CD14-positive monocyte (primary cell): ENCODE results near the gene TNFAIP8. TPM values are rescaled to one million over a fixed set of nuclear protein-coding genes. Genes with fewer than 3 reads are reported as not detected.
A peak's percentile ranks its signal among the peaks of the same experiment; 100 is the strongest.

Source experiments
- DNase-seq, 3 donors: peaks; one replicate each; pipeline ENCODE4 v3.0.0-alpha.2; 2011 to 2022
- H2AFZ ChIP-seq: 2 replicates; pipeline ENCODE4 v1.6.0; 2012; ENCODE audit warnings: mild to moderate bottlenecking, low read depth, low read length, inconsistent platforms; ENCODE audit not compliant: insufficient read depth, poor library complexity, severe bottlenecking
- H3K27ac ChIP-seq, 2 donors: 1 replicate in 1 of 2; 2 replicates in 1 of 2; pipeline ENCODE4 v1.5.1; 2012 to 2013; ENCODE audit warnings: low read length in 2 of 2, control low read depth in 1 of 2, inconsistent platforms in 1 of 2, low read depth in 1 of 2, mild to moderate bottlenecking in 1 of 2
- H3K27me3 ChIP-seq, 2 donors: one replicate each; pipeline versions ENCODE4 v1.6.0 to v1.6.1; 2011 to 2013; ENCODE audit warnings: low read length in 2 of 2; ENCODE audit not compliant: control insufficient read depth in 2 of 2, insufficient read depth in 2 of 2
- H3K36me3 ChIP-seq, 2 donors: replicated peaks in 1 of 2; 1 replicate in 1 of 2; 2 replicates in 1 of 2; pipeline versions ENCODE4 v1.5.1 to v1.6.1; 2012 to 2013; ENCODE audit warnings: low read length in 2 of 2, control low read depth in 1 of 2, inconsistent platforms in 1 of 2, mild to moderate bottlenecking in 1 of 2; ENCODE audit not compliant: insufficient read depth in 2 of 2, control insufficient read depth in 1 of 2
- H3K4me1 ChIP-seq, 2 donors: 1 replicate in 1 of 2; 2 replicates in 1 of 2; pipeline versions ENCODE4 v1.5.1 to v1.6.1; 2012 to 2013; ENCODE audit warnings: low read length in 2 of 2, control low read depth in 1 of 2, inconsistent platforms in 1 of 2, mild to moderate bottlenecking in 1 of 2, moderate library complexity in 1 of 2; ENCODE audit not compliant: insufficient read depth in 2 of 2, control insufficient read depth in 1 of 2
- H3K4me2 ChIP-seq: replicated peaks from 2 replicates; pipeline ENCODE3; 2012; ENCODE audit warnings: low read length, moderate library complexity, mild to moderate bottlenecking; ENCODE audit not compliant: poor library complexity, severe bottlenecking; ENCODE audit errors: extremely low read depth
- H3K4me3 ChIP-seq, 3 experiments: fragments of 200-600 bp in 1 of 3; sonication (generic) in 1 of 3; replicated peaks in 1 of 3; 1 replicate in 2 of 3; 2 replicates in 1 of 3; pipeline ENCODE4 v1.5.1; 2011 to 2013; ENCODE audit warnings: low read length in 3 of 3, mild to moderate bottlenecking in 3 of 3, control low read depth in 2 of 3, low read depth in 2 of 3, inconsistent platforms in 1 of 3, moderate library complexity in 1 of 3
- H3K79me2 ChIP-seq: 2 replicates; pipeline ENCODE4 v1.6.0; 2012; ENCODE audit warnings: mild to moderate bottlenecking, control low read depth, inconsistent platforms, low read length, moderate library complexity; ENCODE audit not compliant: insufficient read depth
- H3K9ac ChIP-seq: 2 replicates; pipeline ENCODE4 v1.6.0; 2017; ENCODE audit warnings: low read length, mild to moderate bottlenecking; ENCODE audit not compliant: insufficient read depth, poor library complexity, severe bottlenecking
- H3K9me3 ChIP-seq, 2 donors: replicated peaks in 1 of 2; 1 replicate in 1 of 2; 2 replicates in 1 of 2; pipeline versions ENCODE4 v1.5.1 to v1.6.1; 2012 to 2013; ENCODE audit warnings: low read length in 2 of 2, control low read depth in 1 of 2; ENCODE audit not compliant: control insufficient read depth in 1 of 2, insufficient read depth in 1 of 2
- H4K20me1 ChIP-seq: 2 replicates; pipeline ENCODE4 v1.6.0; 2012; ENCODE audit warnings: mild to moderate bottlenecking, low read length, control low read depth, moderate library complexity; ENCODE audit not compliant: insufficient read depth
- H3K27ac Mint-ChIP-seq, 7 donors: one replicate each; pipeline ENCODE4 v1.8.0; 2020; ENCODE audit warnings: mild to moderate bottlenecking in 7 of 7, mixed read lengths in 7 of 7, moderate library complexity in 6 of 7, inconsistent platforms in 2 of 7
- H3K27me3 Mint-ChIP-seq, 3 donors: one replicate each; pipeline ENCODE4 v1.8.0; 2021 to 2022; ENCODE audit warnings: low read depth in 3 of 3, mild to moderate bottlenecking in 3 of 3, mixed read lengths in 3 of 3, moderate library complexity in 3 of 3, inconsistent platforms in 1 of 3
- H3K36me3 Mint-ChIP-seq, 2 donors: one replicate each; pipeline ENCODE4 v1.8.0; 2020; ENCODE audit warnings: mixed read lengths in 2 of 2, inconsistent platforms in 1 of 2, mild to moderate bottlenecking in 1 of 2
- H3K4me1 Mint-ChIP-seq: one replicate; pipeline ENCODE4 v1.8.0; 2020; ENCODE audit warnings: mild to moderate bottlenecking, mixed read lengths
- H3K4me3 Mint-ChIP-seq, 2 donors: one replicate each; pipeline ENCODE4 v1.8.0; 2020; ENCODE audit warnings: mild to moderate bottlenecking in 2 of 2, mixed read lengths in 2 of 2, moderate library complexity in 1 of 2
- H3K9me3 Mint-ChIP-seq, 7 donors: one replicate each; pipeline ENCODE4 v1.8.0; 2020 to 2022; ENCODE audit warnings: mixed read lengths in 7 of 7, mild to moderate bottlenecking in 6 of 7, moderate library complexity in 6 of 7, inconsistent platforms in 2 of 7
- WGBS: methylation state at CpG from one replicate; pipeline ENCODE4 v1.1.5; 2013; ENCODE audit warnings: missing lambda C conversion rate; ENCODE audit not compliant: insufficient coverage; 5-methylcytosine and 5-hydroxymethylcytosine counted together
- intact Hi-C, 2 donors: fragments of 100-400 bp; cut with micrococcal nuclease; formaldehyde crosslinking; loops; one replicate each; pipeline versions ENCODE4 v1.15.0 to v1.15.1; 2023
- polyA plus RNA-seq, 3 donors: library from polyadenylated mRNA; depleted of rRNA in 1 of 3; unstranded in 2 of 3; stranded (reverse) in 1 of 3; fragments of 300-500 nt in 2 of 3; fragments of >200 nt in 1 of 3; fragmentation: Illumina TruSeq in 2 of 3; gene quantifications; 1 replicate in 2 of 3; 2 replicates in 1 of 3; pipeline ENCODE4 v1.2.3, GENCODE V29; 2012 to 2021
- TF ChIP-seq, protein P1 (sequence below): fragments of 200-600 bp; IDR thresholded peaks from one replicate; pipeline ENCODE4 v1.8.0; 2022; ENCODE audit warnings: antibody characterized with exemption, mild to moderate bottlenecking

TNFAIP8 gene
- polyA plus RNA-seq, 3 donors, result 20.6 to 55.5 (median 47.0) TPM

DNA sequence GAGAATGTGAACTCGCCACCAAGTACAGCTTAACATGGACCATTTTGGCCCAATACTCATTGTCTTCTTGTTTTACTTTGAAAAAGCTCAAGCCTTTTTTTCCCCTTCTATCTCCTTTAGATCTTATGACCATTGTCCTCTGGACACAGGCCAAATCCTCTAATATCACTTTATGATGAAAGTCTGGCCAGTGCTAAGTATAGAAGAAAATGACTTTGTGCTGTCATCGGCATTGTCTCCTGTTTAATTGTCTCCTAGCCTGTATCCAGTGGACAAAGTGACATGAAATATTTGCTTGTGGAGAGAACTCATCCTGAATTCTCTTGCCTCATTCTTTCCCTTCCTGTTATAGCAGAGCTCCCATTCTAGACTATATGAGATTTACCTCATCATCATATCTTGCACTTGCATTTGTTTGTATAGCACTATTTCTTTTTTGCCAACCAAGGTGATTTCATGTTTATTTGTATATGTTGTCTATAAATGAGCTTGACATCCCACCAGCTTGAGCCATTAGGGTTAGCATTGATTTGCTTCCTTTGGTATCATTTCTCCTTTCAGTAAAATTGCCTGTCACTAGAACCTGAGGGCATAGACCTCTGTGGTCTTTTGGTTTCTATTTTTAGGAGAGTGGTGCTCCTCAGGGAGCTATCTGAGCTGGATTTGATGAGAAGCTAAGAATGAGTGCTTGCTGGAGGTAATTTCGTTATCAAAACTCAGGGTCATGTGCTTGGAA is 18.8 kb upstream of the TNFAIP8 start:
- no peaks in the 10 kb centered on the region for H3K36me3 ChIP-seq
- no peak for DNase-seq
- H3K4me2 ChIP-seq, result peak overlapping the region; percentile 51
- Mint-ChIP-seq H3K4me1 (peaks cover 92% of the 10 kb centered on the region), H3K4me3 (peak overlapping the region in 1 of 2 donors; percentile 31), H3K9me3 (no peaks in the 10 kb centered on the region), H3K27me3 (no peaks in the 10 kb centered on the region), H3K27ac (peak overlapping the region; percentile 42 to 88 (median 74)), H3K36me3 (peaks cover 7 to 13% of the 10 kb centered on the region in 2 donors)
- 20% methylated on average over 2 of the region's 3 CpGs for WGBS
- H3K9ac ChIP-seq, result no peak overlapping the region
- intact Hi-C loops, result no loop called here
- peaks cover 57% of the 10 kb centered on the region for H4K20me1 ChIP-seq
- peaks cover 76 to 81% of the 10 kb centered on the region in 2 donors for H3K4me1 ChIP-seq
- H3K79me2 ChIP-seq, result peaks cover 94% of the 10 kb centered on the region
- H3K4me3 ChIP-seq, result peak overlapping the region in 1 of 3 experiments; percentile 17
- no peak overlapping the region for H2AFZ ChIP-seq
- H3K27me3 ChIP-seq, result no peaks in the 10 kb centered on the region
- H3K9me3 ChIP-seq, result no peaks in the 10 kb centered on the region
- TF ChIP-seq, protein P1, sequence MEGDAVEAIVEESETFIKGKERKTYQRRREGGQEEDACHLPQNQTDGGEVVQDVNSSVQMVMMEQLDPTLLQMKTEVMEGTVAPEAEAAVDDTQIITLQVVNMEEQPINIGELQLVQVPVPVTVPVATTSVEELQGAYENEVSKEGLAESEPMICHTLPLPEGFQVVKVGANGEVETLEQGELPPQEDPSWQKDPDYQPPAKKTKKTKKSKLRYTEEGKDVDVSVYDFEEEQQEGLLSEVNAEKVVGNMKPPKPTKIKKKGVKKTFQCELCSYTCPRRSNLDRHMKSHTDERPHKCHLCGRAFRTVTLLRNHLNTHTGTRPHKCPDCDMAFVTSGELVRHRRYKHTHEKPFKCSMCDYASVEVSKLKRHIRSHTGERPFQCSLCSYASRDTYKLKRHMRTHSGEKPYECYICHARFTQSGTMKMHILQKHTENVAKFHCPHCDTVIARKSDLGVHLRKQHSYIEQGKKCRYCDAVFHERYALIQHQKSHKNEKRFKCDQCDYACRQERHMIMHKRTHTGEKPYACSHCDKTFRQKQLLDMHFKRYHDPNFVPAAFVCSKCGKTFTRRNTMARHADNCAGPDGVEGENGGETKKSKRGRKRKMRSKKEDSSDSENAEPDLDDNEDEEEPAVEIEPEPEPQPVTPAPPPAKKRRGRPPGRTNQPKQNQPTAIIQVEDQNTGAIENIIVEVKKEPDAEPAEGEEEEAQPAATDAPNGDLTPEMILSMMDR, result no peak
- H3K27ac ChIP-seq, result peak overlapping the region in 1 of 2 donors; percentile 88

DNA sequence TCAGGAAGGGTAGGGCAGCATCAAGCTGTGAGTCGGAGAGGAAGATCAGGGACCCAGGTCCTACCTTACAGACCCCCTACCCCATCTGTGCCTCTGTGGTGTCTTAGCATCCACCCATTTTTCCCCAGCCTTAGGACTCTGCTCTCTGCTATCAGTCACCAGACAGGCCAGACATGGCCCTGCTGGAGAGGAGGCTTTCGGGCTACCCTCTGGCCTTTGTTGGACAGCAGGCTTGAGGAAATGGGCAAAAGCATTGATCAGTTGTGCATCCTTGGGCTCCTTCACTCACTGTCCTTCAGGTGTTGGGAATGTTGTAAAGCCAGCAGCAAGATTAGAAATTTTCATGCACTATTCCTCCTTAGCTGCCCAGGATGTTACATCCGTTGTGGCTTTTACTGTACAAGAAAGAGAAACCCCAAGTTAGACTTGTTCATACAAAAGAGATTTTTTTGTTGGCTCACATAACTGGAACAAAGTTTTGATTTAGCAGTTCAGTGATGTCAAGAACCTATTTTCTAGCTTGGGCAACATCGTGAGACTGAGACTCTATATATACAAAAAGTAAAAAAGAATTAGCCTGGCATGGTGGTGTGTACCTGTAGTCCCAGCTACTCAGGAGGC is 17.4 kb upstream of the TNFAIP8 start:
- no peak for DNase-seq
- no peak overlapping the region for H3K4me3 ChIP-seq
- H3K36me3 Mint-ChIP-seq, result peaks cover 7 to 13% of the 10 kb centered on the region in 2 donors

More for the DNA sequence above, 17.4 kb upstream of the TNFAIP8 start:
- TF ChIP-seq, protein P1, result no peak
- no peaks in the 10 kb centered on the region for H3K27me3 Mint-ChIP-seq
- no peak overlapping the region for H2AFZ ChIP-seq
- no peak overlapping the region for H3K9ac ChIP-seq
- peaks cover 94% of the 10 kb centered on the region for H3K79me2 ChIP-seq
- H3K4me1 Mint-ChIP-seq, result peaks cover 92% of the 10 kb centered on the region
- H3K4me2 ChIP-seq, result no peak overlapping the region
- peaks cover 58% of the 10 kb centered on the region for H4K20me1 ChIP-seq
- H3K27ac Mint-ChIP-seq, result peak overlapping the region in 6 of 7 donors; percentile 73 to 88 (median 81)
- no peaks in the 10 kb centered on the region for H3K9me3 ChIP-seq
- no peaks in the 10 kb centered on the region for H3K9me3 Mint-ChIP-seq
- no peaks in the 10 kb centered on the region for H3K36me3 ChIP-seq
- no peaks in the 10 kb centered on the region for H3K27me3 ChIP-seq
- H3K27ac ChIP-seq, result peak overlapping the region in 1 of 2 donors; percentile 88
- intact Hi-C loops, result no loop called here
- no CpG with 5 or more reads among the region's 4 CpGs for WGBS
- H3K4me3 Mint-ChIP-seq, result peak overlapping the region in 1 of 2 donors; percentile 52
- peaks cover 79 to 81% of the 10 kb centered on the region in 2 donors for H3K4me1 ChIP-seq
